Measurements from ENCODE around the gene LGI4. TPM values are rescaled to one million over a fixed set of nuclear protein-coding genes. Genes with fewer than 3 reads are reported as not detected.

Gene LGI4
- total RNA-seq, 1 donor from 2014 or later: 0.20 TPM

DNA sequence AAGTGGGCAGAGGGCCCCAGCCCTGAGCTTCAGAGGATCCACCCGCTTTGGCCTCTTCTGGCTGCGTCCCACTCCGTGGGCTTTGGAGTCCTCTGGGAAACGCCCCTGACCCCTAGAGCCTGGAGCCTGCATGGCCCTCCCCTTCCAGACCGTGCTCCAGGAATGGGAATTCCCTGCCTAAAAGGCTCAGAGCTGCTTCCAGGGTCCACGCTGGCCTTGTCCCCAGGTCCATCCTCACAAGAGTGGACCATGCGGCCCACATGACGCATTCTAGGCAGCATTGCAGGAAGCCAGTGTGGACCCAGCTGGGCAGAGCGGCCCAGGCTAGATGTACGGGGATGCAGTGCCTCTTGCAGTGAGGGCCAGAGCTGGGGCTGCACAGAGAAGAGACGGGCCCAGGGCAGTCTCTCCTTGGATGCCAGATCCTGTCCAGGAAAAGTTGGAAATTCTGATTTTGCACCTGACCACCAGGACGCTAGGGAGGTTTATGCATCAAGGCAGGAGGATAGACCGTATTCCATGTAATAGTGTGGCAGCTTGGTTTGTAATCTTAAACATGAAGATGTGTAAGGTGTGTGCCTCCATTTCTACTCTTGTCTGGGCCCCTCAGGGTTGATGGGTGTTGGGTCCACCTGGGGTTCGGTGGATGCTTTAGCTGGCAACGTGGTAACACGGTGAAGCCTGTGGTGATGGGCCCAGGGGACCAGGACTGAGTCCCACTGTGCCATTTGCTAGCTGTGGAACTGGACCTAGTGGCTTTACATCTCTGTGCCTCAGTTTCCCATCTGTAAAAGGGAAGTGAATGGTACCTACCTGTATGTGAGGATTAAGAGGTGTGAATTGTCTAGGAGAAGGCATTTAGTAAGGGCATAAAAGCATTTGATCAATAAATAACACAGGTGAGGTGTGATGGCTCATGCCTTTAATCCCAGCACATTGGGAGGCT lies 34.0 kb downstream of the LGI4 start:
- no peak for TF ChIP-seq EZH2 (IDR thresholded peaks at IDR 0.05; ENCODE audit: insufficient read depth, low read length)
- TF ChIP-seq, protein P1, sequence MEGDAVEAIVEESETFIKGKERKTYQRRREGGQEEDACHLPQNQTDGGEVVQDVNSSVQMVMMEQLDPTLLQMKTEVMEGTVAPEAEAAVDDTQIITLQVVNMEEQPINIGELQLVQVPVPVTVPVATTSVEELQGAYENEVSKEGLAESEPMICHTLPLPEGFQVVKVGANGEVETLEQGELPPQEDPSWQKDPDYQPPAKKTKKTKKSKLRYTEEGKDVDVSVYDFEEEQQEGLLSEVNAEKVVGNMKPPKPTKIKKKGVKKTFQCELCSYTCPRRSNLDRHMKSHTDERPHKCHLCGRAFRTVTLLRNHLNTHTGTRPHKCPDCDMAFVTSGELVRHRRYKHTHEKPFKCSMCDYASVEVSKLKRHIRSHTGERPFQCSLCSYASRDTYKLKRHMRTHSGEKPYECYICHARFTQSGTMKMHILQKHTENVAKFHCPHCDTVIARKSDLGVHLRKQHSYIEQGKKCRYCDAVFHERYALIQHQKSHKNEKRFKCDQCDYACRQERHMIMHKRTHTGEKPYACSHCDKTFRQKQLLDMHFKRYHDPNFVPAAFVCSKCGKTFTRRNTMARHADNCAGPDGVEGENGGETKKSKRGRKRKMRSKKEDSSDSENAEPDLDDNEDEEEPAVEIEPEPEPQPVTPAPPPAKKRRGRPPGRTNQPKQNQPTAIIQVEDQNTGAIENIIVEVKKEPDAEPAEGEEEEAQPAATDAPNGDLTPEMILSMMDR (IDR thresholded peaks at IDR 0.05; ENCODE audit: insufficient read depth, low read depth, low read length): no peak
- Histone ChIP-seq H3K36me3 (ENCODE audit: insufficient read depth, low read length) (no peaks in the 10 kb centered on the region), H3K9me3 (ENCODE audit: insufficient read depth, low read depth, low read length) (peaks cover 5% of the 10 kb centered on the region), H3K4me1 (ENCODE audit: insufficient read depth, low read length) (no peaks in the 10 kb centered on the region), H3K9ac (ENCODE audit: low read length) (no peak overlapping the region), H2AFZ (ENCODE audit: low read depth, low read length) (no peak overlapping the region), H3K4me2 (ENCODE audit: low read length) (no peak overlapping the region), H3K27me3 (ENCODE audit: insufficient read depth, low read length) (no peaks in the 10 kb centered on the region), H4K20me1 (ENCODE audit: insufficient read depth, low read length) (no peaks in the 10 kb centered on the region), H3K79me2 (ENCODE audit: insufficient read depth, low read length) (no peaks in the 10 kb centered on the region), H3K27ac (ENCODE audit: low read depth, low read length) (no peak overlapping the region), H3K4me3 (ENCODE audit: insufficient read depth, low read depth, low read length) (no peak overlapping the region)
- Mint-ChIP-seq H3K36me3 (ENCODE audit: low read depth, unreplicated experiment) (no peaks in the 10 kb centered on the region), H3K27me3 (ENCODE audit: low read depth, unreplicated experiment) (peaks cover 14% of the 10 kb centered on the region), H3K4me1 (ENCODE audit: low read depth, unreplicated experiment) (no peaks in the 10 kb centered on the region), H3K4me3 (ENCODE audit: unreplicated experiment) (no peak overlapping the region), H3K9me3 (ENCODE audit: unreplicated experiment) (peaks cover 2% of the 10 kb centered on the region), H3K27ac (ENCODE audit: unreplicated experiment) (no peak overlapping the region)
- DNase-seq (ENCODE audit: low read depth): no peak
- FAIRE-seq: no peak

DNA sequence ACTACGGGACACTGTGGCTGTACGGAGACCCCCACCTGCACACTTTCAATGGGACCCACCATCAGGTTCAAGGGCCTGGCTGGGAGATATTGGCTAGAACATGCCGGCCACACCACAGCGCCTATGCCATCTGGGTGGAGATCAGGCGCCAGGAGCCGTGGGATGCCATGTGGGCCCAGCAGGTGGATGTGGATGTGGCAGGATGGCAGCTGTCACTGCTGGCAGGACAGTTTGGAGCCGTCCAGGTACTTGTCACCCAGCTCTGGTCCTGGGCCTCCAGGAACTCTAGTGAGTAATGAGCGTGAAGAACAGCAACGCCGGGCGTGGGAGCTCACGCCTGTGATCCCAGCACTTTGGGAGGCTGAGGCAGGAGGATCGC lies 35.0 kb downstream of the LGI4 start:
- Histone ChIP-seq H3K36me3 (ENCODE audit: insufficient read depth, low read length) (no peaks in the 10 kb centered on the region), H3K9me3 (ENCODE audit: insufficient read depth, low read depth, low read length) (no peaks in the 10 kb centered on the region), H3K4me1 (ENCODE audit: insufficient read depth, low read length) (no peaks in the 10 kb centered on the region), H3K4me2 (ENCODE audit: low read length) (no peak overlapping the region), H2AFZ (ENCODE audit: low read depth, low read length) (no peak overlapping the region), H3K79me2 (ENCODE audit: insufficient read depth, low read length) (no peaks in the 10 kb centered on the region), H3K4me3 (ENCODE audit: insufficient read depth, low read depth, low read length) (no peak overlapping the region), H3K27me3 (ENCODE audit: insufficient read depth, low read length) (no peaks in the 10 kb centered on the region), H3K9ac (ENCODE audit: low read length) (no peak overlapping the region), H3K27ac (ENCODE audit: low read depth, low read length) (no peak overlapping the region), H4K20me1 (ENCODE audit: insufficient read depth, low read length) (no peaks in the 10 kb centered on the region)
- H3K36me3 Mint-ChIP-seq (ENCODE audit: low read depth, unreplicated experiment): no peaks in the 10 kb centered on the region
- no peak for FAIRE-seq
- H3K27me3 Mint-ChIP-seq (ENCODE audit: low read depth, unreplicated experiment): peaks cover 15% of the 10 kb centered on the region
- peaks cover 2% of the 10 kb centered on the region for H3K9me3 Mint-ChIP-seq (ENCODE audit: unreplicated experiment)
- no peak overlapping the region for H3K4me3 Mint-ChIP-seq (ENCODE audit: unreplicated experiment)
- no peaks in the 10 kb centered on the region for H3K4me1 Mint-ChIP-seq (ENCODE audit: low read depth, unreplicated experiment)
- TF ChIP-seq, protein P1 (IDR thresholded peaks at IDR 0.05; ENCODE audit: insufficient read depth, low read depth, low read length): no peak
- no peak for TF ChIP-seq EZH2 (IDR thresholded peaks at IDR 0.05; ENCODE audit: insufficient read depth, low read length)
- H3K27ac Mint-ChIP-seq (ENCODE audit: unreplicated experiment): no peak overlapping the region
- DNase-seq (ENCODE audit: low read depth): no peak
